ENCODE data around the gene DLGAP1.
"Not testable (repeated sequence)": the region's sequence is repeated elsewhere in the genome, so short reads cannot be mapped to it uniquely, and the experiment has no call there.

The DLGAP1 gene

DNA sequence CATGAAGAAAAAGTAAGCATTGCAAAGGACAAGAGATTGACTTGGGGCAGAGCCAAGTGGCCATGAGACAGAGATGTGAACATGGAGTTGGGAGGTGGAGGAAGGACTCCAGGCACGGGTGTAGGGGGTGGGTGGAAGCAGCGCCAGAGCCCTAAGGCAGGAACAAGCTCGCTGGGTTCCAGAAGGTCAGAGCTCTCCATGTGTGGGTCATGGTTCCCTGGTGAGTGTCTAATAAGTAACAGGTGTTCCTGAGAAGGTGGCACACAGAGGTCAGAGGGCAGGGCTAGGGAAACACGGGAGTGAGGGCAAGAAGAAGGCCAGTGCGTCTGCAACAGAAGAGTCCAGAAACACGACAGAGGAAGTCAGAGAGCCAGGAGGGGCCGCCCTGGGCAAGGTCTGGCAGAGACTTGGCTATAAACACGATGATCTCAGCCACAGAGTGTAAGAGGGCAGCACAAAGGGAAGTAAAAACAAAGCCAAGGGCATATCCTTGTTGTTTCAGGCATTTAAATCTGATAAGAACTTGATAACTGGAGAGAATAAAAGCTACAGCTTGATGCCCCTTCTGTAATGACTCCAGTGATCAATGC lies 744.3 kb downstream of the DLGAP1 start:
- no peak for DNase-seq

DNA sequence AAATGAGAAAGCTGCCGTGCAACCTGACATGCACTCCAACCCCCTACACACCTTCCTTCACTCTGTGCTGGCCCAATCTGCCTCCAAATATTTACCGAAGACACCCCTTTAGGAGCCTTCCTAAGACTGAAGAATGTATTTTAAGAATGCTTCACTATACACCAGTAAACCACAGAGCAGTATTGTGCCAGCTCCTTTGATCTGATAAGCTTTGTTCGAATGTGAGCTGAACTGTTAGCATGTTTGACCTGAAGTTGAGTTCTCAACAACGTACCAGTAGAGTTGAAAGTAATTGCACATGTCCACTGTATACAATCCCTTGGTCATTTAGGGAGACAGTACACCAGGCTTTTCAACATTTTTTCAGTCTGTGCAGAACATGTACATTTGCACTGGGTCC lies 745.9 kb downstream of the DLGAP1 start:
- DNase-seq, result no peak

- no peak for DNase-seq
Measured at GRCh38 chr18:3706279-3707097, 748.6 kb downstream of the DLGAP1 start.

- no peak for DNase-seq
Measured at GRCh38 chr18:3704556-3705344, 750.4 kb downstream of the DLGAP1 start.

DNA sequence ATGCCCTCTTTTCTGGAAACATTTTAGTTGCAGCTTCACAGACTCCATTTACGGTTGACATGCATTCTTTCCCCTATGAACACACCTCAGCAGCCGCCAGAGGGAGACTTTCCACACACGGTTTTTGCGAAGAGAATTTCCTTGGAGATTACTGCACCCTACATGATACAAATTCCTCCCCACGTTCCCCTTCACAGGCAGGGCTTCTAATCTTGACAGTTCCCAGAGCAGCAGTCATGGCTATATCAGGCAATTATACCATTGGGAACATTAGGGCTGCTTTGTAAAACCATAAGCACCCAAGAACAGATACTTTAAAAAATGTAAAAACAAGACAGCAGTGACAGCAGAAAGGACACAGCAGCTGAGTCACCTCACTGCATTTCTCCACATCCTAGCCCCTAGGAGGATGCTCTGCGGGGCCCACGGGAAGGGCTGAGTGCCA lies 751.4 kb downstream of the DLGAP1 start:
- DNase-seq, result no peak

DNA sequence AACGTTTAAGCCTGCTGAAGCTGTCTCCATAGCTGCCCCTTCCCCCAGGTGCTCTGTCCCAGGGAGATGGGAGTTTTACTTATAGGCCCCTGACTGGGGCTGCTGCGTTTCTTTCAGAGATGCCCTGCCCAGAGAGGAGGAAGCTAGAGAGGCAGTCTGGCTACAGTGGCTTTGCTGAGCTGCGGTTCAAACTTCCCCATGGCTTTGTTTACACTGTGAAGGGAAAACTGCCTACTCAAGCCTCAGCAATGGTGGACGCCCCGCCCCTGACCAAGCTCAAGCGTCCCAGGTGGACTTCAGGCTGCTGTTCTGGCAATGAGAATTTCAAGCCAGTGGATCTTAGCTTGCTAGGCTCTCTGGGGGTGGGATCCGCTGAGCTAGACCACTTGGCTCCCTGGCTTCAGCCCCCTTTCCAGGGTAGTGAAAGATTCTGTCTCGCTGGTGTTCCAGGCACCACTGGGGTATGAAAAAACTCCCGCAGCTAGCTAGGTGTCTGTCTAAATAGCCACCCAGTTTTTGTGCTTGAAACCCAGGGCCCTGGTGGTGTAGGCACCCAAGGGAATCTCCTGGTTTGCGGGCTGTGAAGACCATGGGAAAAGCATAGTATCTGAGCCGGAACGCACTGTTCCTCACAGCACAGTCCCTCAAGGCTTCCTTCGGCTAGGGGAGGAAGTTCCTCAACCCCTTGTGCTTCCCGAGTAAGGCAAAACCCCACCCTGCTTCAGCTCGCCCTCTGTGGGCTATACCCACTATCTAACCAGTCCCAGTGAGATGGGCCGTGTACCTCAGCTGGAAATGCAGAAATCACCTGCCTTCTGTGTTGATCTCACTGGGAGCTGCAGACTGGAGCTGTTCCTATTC lies 755.2 kb downstream of the DLGAP1 start:
- not testable (repeated sequence) for DNase-seq

DNA sequence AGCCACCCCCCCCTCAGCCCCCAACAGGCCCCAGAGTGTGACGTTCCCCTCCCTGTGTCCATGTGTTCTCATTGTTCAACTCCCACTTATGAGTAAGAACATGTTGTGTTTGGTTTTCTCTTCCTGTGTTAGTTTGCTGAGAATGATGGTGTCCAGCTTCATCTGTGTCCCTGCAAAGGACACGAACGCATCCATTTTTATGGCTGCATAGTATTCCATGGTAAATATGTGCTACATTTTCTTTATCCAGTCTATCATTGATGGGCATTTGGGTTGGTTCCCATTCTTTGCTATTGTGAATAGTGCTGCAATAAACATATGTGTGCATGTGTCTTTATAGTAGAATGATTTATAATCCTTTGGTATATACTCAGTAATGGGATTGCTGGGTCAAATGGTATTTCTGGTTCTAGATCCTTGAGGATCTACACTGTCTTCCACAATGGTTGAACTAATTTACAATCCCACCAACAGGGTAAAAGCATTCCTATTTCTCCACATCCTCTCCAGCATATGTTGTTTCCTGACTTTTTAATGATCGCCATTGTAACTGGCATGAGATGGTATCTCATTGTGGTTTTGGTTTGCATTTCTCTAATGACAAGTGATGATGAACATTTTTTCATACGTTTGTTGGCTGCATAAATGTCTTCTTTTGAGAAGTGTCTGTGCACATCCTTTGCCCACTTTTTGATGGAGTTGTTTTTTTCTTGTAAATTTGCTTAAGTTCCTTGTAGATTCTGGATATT lies 760.9 kb downstream of the DLGAP1 start:
- not testable (repeated sequence) for DNase-seq

- DNase-seq, result no peak
Measured at GRCh38 chr18:3693410-3693809, 761.7 kb downstream of the DLGAP1 start.

- DNase-seq, result no peak
Measured at GRCh38 chr18:3692691-3693090, 762.4 kb downstream of the DLGAP1 start.

DNA sequence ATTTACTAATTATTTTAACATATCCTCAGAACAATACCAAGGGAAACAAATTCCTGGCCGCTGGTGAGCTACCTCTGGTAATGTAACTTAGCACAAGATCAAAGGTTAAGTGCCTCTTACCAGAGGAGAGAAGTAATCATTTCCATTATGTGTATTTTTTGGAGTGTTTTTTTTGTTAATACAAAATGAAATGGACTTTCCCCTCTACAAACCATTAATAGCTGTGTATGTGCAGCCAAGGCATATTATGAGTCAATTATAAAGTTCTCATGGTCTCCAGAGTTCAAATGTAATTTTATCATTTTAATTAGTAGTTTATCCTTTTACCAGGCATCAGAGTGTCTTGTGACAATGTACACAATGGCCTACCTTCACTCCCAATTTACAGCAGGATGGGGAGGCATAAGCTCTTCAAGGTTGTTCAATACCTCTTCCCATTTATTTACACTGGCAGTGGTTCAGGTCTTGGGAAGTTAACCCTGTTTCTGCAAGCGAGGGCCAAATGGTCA lies 762.9 kb downstream of the DLGAP1 start:
- DNase-seq, result no peak

GRCh38 chr18:3691705-3692104 lies 763.4 kb downstream of the DLGAP1 start:
- no peak for DNase-seq

- DNase-seq, result no peak
Measured at GRCh38 chr18:3690764-3691066, 764.4 kb downstream of the DLGAP1 start.

DNA sequence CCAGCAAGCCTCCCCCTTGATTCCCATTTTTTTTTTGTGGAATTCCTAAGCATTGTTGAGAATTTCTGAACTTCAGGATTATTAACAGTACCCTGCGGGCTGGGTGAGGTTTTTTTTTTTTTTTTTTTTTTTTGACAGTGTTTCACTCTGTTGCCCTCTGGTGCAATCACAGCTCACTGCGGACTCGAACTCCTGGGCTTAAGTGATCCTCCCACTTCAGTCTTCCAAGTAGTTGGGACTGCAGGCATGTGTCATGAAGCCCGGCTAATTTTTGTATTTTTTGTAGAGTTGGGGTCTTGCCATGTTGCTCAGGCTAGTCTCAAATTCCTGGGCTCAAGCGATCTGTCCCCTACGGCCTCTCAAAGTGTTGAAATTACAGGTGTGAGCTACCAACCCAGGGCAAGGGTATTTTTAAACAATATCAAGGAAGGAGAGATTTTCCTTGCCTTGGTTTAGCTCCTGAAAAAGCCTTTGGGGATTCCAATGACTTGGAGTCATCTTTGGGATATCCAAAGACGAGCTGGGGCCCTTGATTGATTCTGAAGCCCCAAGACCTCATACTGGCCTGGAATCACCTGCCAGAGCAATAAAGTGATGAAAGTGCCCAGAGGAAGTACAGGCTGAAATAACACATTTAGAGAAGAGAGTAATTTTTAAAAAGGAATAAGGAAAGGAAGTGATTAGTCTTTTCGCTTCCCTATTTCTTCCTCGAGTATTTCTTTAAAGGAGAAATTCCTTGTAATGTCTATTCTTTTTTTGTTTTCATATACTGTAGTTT lies 764.9 kb downstream of the DLGAP1 start:
- DNase-seq, result no peak

DNA sequence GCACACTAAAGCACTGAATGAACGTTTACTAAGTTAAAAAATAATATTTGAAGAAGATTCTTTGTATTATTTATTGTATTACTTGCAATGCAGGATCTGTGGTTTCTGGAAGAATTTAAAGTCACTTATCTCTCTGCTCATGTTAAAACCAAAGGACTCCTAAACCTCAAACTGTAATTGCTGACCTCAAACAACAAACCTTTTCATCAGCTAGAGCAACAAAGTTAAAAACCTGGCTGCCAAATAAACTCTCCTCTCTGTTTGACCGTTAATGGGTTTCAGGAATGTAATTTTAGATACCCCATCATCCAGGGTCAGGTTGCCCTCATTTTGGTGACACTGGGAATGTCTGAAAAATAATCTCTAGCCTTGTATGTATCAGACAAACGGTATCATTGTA lies 766.0 kb downstream of the DLGAP1 start:
- DNase-seq, result no peak

DNA sequence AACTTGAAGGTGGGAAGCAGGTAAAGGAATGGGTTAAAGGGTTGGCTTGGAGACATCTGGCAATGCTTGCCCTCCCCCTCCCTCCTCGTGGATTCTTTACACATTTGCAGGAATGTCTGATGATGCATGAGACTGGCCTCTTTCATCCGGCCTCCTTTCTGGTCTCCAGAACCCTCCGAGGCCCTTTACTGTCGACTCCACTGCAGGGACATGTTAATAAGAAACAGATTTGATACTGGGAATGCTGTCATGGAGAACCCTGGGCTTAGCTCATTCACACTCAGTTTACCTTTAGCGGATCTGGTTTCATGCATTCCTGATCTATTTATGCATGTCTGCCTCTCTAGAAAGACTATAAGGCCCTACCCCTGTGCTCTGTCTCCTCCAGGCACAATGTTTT lies 766.4 kb downstream of the DLGAP1 start:
- no peak for DNase-seq

DNA sequence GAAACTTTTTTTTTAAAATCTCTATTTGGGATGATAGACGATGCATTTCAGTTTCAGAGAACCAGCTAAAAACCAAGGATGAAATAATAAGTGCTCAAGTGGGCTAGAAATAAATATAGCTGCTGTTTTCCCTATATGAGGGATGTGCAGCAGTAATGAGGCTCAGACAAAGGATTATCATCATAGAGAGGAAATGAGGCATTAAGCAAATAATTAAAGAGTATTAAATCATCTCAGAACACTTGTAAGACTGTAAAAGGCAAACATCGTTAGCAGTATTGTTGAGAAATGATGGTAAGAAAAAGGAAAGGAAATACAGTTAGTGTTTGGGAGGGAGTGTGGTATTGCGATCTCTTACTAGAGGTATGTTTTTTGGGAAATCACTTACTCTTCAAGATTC lies 771.6 kb downstream of the DLGAP1 start:
- DNase-seq, result no peak

DNA sequence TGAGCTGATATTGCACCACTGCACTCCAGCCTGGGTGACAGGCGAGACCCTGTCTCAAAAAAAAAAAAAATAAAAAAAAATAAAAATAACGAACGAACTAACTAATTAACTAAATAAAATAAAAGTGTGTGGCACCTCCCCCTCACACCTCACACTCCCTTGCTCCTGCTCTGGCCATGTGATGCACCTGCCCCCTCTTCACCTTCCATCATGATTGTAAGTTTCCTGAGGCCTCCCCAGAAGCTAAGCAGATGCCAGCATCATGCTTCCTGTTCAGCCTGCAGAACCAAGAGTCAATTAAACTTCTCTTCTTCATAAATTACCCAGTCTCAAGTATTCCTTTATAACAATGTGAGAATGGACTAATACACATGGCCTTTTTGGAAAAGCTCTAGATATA lies 773.0 kb downstream of the DLGAP1 start:
- no peak for DNase-seq

DNA sequence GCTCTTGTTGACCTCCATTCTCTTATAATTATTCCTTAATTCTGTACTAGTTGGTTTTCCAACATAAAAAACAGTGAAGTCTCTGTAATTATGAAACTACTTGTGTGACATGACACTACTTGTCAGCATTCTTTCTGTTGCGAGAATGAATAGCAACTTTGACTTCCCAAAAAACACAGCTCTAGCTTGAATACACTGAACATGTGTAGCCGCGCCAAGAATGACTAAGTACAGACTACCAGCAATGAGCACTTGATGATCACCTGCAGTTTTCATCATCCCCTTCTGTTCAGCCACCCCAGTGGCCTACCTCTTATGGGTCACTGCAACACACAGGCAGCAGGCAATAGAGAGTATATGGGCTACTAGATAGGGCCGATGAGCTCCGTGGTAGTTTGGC lies 775.9 kb downstream of the DLGAP1 start:
- no peak for DNase-seq

GRCh38 chr18:3675994-3676393 lies 779.1 kb downstream of the DLGAP1 start:
- no peak for DNase-seq

- no peak for DNase-seq
Measured at GRCh38 chr18:3675446-3675845, 779.7 kb downstream of the DLGAP1 start.

- no peak for DNase-seq
Measured at GRCh38 chr18:3671176-3671575, 783.9 kb downstream of the DLGAP1 start.

Measured in activated CD4-positive, alpha-beta T cell treated with anti-CD3 and anti-CD28 coated beads for 4 hours (primary cell).